Measurements from ENCODE around the gene ANKRD63. TPM values are rescaled to one million over a fixed set of nuclear protein-coding genes. Genes with fewer than 3 reads are reported as not detected.
A peak's percentile ranks its signal among the peaks of the same experiment; 100 is the strongest.

Gene ANKRD63
- polyA plus RNA-seq, 4 donors = 0.26 TPM; not detected in 3

GRCh38 chr15:40264321-40265153 lies 18.3 kb downstream of the ANKRD63 start:
- DNase-seq (ENCODE audit: low read depth in 4 of 4, low spot score in 3 of 4) = no peak

- DNase-seq (ENCODE audit: low read depth in 4 of 4, low spot score in 3 of 4) = no peak
Observed at GRCh38 chr15:40263024-40263754, 19.7 kb downstream of the ANKRD63 start.

GRCh38 chr15:40259021-40259420 lies 23.8 kb downstream of the ANKRD63 start:
- no peak for DNase-seq (ENCODE audit: low read depth in 4 of 4, low spot score in 3 of 4)

GRCh38 chr15:40258544-40258943 lies 24.3 kb downstream of the ANKRD63 start:
- DNase-seq (ENCODE audit: low read depth in 4 of 4, low spot score in 3 of 4) = no peak

- no peak for DNase-seq (ENCODE audit: low read depth in 4 of 4, low spot score in 3 of 4)
Observed at GRCh38 chr15:40257656-40258450, 25.0 kb downstream of the ANKRD63 start.

GRCh38 chr15:40256638-40257235 lies 26.1 kb downstream of the ANKRD63 start:
- DNase-seq (ENCODE audit: low read depth in 4 of 4, low spot score in 3 of 4) = no peak

- no peak for DNase-seq (ENCODE audit: low read depth in 4 of 4, low spot score in 3 of 4)
Observed at GRCh38 chr15:40255033-40255432, 27.8 kb downstream of the ANKRD63 start.

GRCh38 chr15:40254452-40254851 lies 28.4 kb downstream of the ANKRD63 start:
- no peak for DNase-seq (ENCODE audit: low read depth in 4 of 4, low spot score in 3 of 4)

- DNase-seq (ENCODE audit: low read depth in 4 of 4, low spot score in 3 of 4) = no peak
Observed at GRCh38 chr15:40253167-40253790, 29.6 kb downstream of the ANKRD63 start.

- peak in 1 of 4 donors; percentile 25 for DNase-seq (ENCODE audit: low read depth in 4 of 4, low spot score in 3 of 4)
Observed at GRCh38 chr15:40252438-40253166, 30.3 kb downstream of the ANKRD63 start.

GRCh38 chr15:40252141-40252437 lies 30.8 kb downstream of the ANKRD63 start:
- no peak for DNase-seq (ENCODE audit: low read depth in 4 of 4, low spot score in 3 of 4)

- DNase-seq (ENCODE audit: low read depth in 4 of 4, low spot score in 3 of 4) = no peak
Observed at GRCh38 chr15:40251486-40252140, 31.3 kb downstream of the ANKRD63 start.

GRCh38 chr15:40250771-40251483 lies 31.9 kb downstream of the ANKRD63 start:
- no peak for DNase-seq (ENCODE audit: low read depth in 4 of 4, low spot score in 3 of 4)

GRCh38 chr15:40250304-40250656 lies 32.6 kb downstream of the ANKRD63 start:
- DNase-seq (ENCODE audit: low read depth in 4 of 4, low spot score in 3 of 4) = no peak

- DNase-seq (ENCODE audit: low read depth in 4 of 4, low spot score in 3 of 4) = no peak
Observed at GRCh38 chr15:40249477-40250303, 33.2 kb downstream of the ANKRD63 start.

- no peak for DNase-seq (ENCODE audit: low read depth in 4 of 4, low spot score in 3 of 4)
Observed at GRCh38 chr15:40248006-40248783, 34.7 kb downstream of the ANKRD63 start.

GRCh38 chr15:40247406-40247971 lies 35.4 kb downstream of the ANKRD63 start:
- no peak for DNase-seq (ENCODE audit: low read depth in 4 of 4, low spot score in 3 of 4)
